GM23248 (cell line): ENCODE measurements around the gene FOSL1. TPM values are rescaled to one million over a fixed set of nuclear protein-coding genes. Genes with fewer than 3 reads are reported as not detected.
A peak's percentile ranks its signal among the peaks of the same experiment; 100 is the strongest.
"Not testable (repeated sequence)": the region's sequence is repeated elsewhere in the genome, so short reads cannot be mapped to it uniquely, and the experiment has no call there.

Experiments used
- DNase-seq: peaks from one replicate; pipeline ENCODE4 v3.0.0-alpha.2; 2015
- H2AFZ ChIP-seq: fragments of 200-600 bp; sonication (generic); 2 replicates; pipeline ENCODE4 v1.6.1; 2016; ENCODE audit warnings: antibody characterized with exemption
- H3F3A ChIP-seq: fragments of 200-600 bp; sonication (generic); 2 replicates; pipeline ENCODE4 v1.6.1; 2016; ENCODE audit warnings: mild to moderate bottlenecking, antibody characterized with exemption, mixed run types; ENCODE audit not compliant: insufficient read depth
- H3K27ac ChIP-seq: fragments of 200-600 bp; sonication (generic); 2 replicates; pipeline ENCODE4 v1.5.1; 2016; ENCODE audit warnings: mild to moderate bottlenecking
- H3K27me3 ChIP-seq: fragments of 200-600 bp; sonication (generic); replicated peaks from 2 replicates; pipeline ENCODE4 v1.6.1; 2016; ENCODE audit warnings: mild to moderate bottlenecking; ENCODE audit not compliant: insufficient read depth
- H3K36me3 ChIP-seq: fragments of 200-600 bp; sonication (generic); 2 replicates; pipeline ENCODE4 v1.6.1; 2016; ENCODE audit warnings: low read depth, mild to moderate bottlenecking
- H3K4me1 ChIP-seq: fragments of 200-600 bp; sonication (generic); 2 replicates; pipeline ENCODE4 v1.6.1; 2016; ENCODE audit warnings: mild to moderate bottlenecking; ENCODE audit not compliant: insufficient read depth
- H3K4me2 ChIP-seq: fragments of 200-600 bp; sonication (generic); one replicate; pipeline ENCODE4 v1.6.1; 2016; ENCODE audit warnings: mild to moderate bottlenecking; ENCODE audit not compliant: unreplicated experiment
- H3K4me3 ChIP-seq: fragments of 200-600 bp; sonication (generic); 2 replicates; pipeline ENCODE4 v1.5.1; 2016; ENCODE audit warnings: mild to moderate bottlenecking
- H3K79me2 ChIP-seq: fragments of 200-600 bp; sonication (generic); 2 replicates; pipeline ENCODE4 v1.6.1; 2016; ENCODE audit warnings: mild to moderate bottlenecking; ENCODE audit not compliant: insufficient read depth
- H3K9ac ChIP-seq: fragments of 200-600 bp; sonication (generic); 2 replicates; pipeline ENCODE4 v1.6.1; 2016; ENCODE audit warnings: mild to moderate bottlenecking
- H3K9me2 ChIP-seq: fragments of 200-600 bp; sonication (generic); 2 replicates; pipeline ENCODE4 v1.6.1; 2016; ENCODE audit warnings: mixed run types, mild to moderate bottlenecking, moderate library complexity; ENCODE audit not compliant: insufficient read depth
- H3K9me3 ChIP-seq: fragments of 200-600 bp; sonication (generic); one replicate; pipeline ENCODE4 v1.6.1; 2017; ENCODE audit warnings: low read depth
- H4K20me1 ChIP-seq: fragments of 200-600 bp; sonication (generic); 2 replicates; pipeline ENCODE4 v1.6.0; 2016; ENCODE audit not compliant: insufficient read depth
- EZH2 ChIP-seq: fragments of 200-600 bp; sonication (generic); IDR thresholded peaks from 2 replicates; pipeline ENCODE4 v1.6.1; 2018; ENCODE audit warnings: antibody characterized with exemption, mild to moderate bottlenecking; ENCODE audit not compliant: insufficient read depth, poor library complexity, severe bottlenecking
- EZH2phosphoT487 ChIP-seq: fragments of 200-600 bp; sonication (generic); IDR thresholded peaks from 2 replicates; pipeline ENCODE4 v1.6.1; 2018; ENCODE audit warnings: antibody characterized with exemption, moderate library complexity, mild to moderate bottlenecking, low read depth; ENCODE audit not compliant: insufficient read depth
- WGBS, 2 experiments: methylation state at CpG; one replicate each; pipeline ENCODE4 v1.1.6; 2015 to 2017; ENCODE audit warnings: low lambda C conversion rate in 2 of 2, low coverage in 1 of 2; ENCODE audit errors: missing lambda C conversion rate in 2 of 2; 5-methylcytosine and 5-hydroxymethylcytosine counted together
- in situ Hi-C: fragments of 300-500 bp; cut with MboI; formaldehyde crosslinking; loops from 2 replicates; pipeline ENCODE4 v1.15.0; 2020
- polyA plus RNA-seq: library from polyadenylated mRNA; unstranded; fragments of >200 nt; fragmentation: Nextera tagmentation; extraction: Ambion mirVana; gene quantifications from 2 replicates; pipeline ENCODE4 v1.2.1, GENCODE V29; 2016
- total RNA-seq: library from RNA; depleted of rRNA; stranded (reverse); fragments of >200 nt; shearing (Covaris generic); gene quantifications from 2 replicates; pipeline ENCODE4 v1.2.3, GENCODE V29; 2014

The FOSL1 gene
- total and polyA plus RNA-seq, 2 experiments from 2014 or later: 88.9 to 105 TPM

DNA sequence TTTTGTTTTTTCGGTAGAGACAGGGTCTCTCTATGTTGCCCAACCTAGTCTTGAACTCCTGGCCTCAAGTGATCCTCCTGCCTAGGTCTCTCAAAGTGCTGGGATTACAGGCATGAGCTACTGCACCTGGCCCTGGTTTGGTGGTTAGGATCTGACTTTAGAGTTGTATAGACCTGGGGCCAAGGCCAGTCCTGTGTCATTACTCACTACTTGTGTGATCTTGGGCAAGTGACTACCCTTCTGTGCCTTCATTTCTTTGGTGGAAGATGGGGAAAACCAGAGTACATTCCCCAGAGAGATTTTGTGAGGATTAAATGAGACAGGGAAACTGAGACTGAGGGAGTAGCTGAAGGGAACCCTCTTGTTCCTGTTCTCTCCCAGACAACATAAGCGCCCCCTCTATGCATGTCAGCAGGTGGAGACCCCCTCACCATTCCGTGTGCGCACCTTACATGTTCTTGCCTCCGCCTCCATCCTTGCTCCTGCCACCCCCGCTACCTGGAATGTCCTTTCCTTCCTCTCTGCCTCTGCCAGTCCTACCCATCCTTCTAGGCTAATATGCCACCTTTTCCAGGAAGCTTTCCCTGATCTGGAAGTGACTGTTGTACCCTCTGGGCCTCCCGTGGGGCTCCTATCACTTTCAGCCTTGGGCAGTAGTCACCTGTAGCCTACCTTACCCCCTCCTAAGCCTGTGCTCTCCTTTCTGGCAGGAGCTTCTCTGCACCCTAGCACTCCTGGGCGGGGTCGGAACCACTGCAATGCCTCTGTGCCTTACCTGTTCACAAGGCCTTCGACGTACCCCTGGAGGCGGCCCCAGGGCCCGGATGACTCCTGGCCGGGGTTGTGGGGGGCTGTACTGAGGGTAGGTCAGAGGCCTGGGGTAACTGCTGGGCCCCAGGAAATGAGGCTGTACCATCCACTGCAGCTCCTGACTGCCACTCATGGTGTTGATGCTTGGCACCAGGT, 3.9 kb downstream of the FOSL1 start:
- peak overlapping the region; percentile 99 for H3K27ac ChIP-seq
- peaks cover 43% of the 10 kb centered on the region; the same call in 1 of the 2 replicates for H3K36me3 ChIP-seq
- peak overlapping the region; percentile 95 for H3K4me3 ChIP-seq
- in situ Hi-C loops: no loop called here
- H2AFZ ChIP-seq: no peak overlapping the region
- peaks cover 56% of the 10 kb centered on the region for H3K4me1 ChIP-seq
- peaks cover 74% of the 10 kb centered on the region for H3F3A ChIP-seq
- 87 to 95% methylated on average over 14 of the region's 14 CpGs for WGBS, 2 experiments
- TF ChIP-seq EZH2phosphoT487: no peak
- peak overlapping the region; percentile 99 for H3K9ac ChIP-seq
- H3K9me3 ChIP-seq: no peaks in the 10 kb centered on the region
- H3K79me2 ChIP-seq: peaks cover 92% of the 10 kb centered on the region
- peak overlapping the region; percentile 100 for H3K4me2 ChIP-seq
- H4K20me1 ChIP-seq: peaks cover 7% of the 10 kb centered on the region
- no peaks in the 10 kb centered on the region for H3K9me2 ChIP-seq
- H3K27me3 ChIP-seq: no peaks in the 10 kb centered on the region
- DNase-seq: peak; percentile 60

- peaks cover 43% of the 10 kb centered on the region; the same call in 1 of the 2 replicates for H3K36me3 ChIP-seq
- in situ Hi-C loops: no loop called here
- H3K4me3 ChIP-seq: peak overlapping the region; percentile 95
- peaks cover 55% of the 10 kb centered on the region for H3K4me1 ChIP-seq
- no peaks in the 10 kb centered on the region for H3K27me3 ChIP-seq
- H3K4me2 ChIP-seq: peak overlapping the region; percentile 100
- no peaks in the 10 kb centered on the region for H3K9me3 ChIP-seq
- peak; percentile 50 for DNase-seq
- no peaks in the 10 kb centered on the region for H3K9me2 ChIP-seq
- WGBS, 2 experiments: 88 to 90% methylated on average over 5 of the region's 5 CpGs
- TF ChIP-seq EZH2 (no peak), EZH2phosphoT487 (no peak)
- peaks cover 87% of the 10 kb centered on the region for H3K79me2 ChIP-seq
- peaks cover 7% of the 10 kb centered on the region for H4K20me1 ChIP-seq
- H3F3A ChIP-seq: peaks cover 67% of the 10 kb centered on the region
- peak overlapping the region; percentile 99 for H3K9ac ChIP-seq
- no peak overlapping the region for H2AFZ ChIP-seq
- H3K27ac ChIP-seq: peak overlapping the region; percentile 99
These were observed 4.7 kb downstream of the FOSL1 start for GRCh38 chr11:65895482-65895981.

DNA sequence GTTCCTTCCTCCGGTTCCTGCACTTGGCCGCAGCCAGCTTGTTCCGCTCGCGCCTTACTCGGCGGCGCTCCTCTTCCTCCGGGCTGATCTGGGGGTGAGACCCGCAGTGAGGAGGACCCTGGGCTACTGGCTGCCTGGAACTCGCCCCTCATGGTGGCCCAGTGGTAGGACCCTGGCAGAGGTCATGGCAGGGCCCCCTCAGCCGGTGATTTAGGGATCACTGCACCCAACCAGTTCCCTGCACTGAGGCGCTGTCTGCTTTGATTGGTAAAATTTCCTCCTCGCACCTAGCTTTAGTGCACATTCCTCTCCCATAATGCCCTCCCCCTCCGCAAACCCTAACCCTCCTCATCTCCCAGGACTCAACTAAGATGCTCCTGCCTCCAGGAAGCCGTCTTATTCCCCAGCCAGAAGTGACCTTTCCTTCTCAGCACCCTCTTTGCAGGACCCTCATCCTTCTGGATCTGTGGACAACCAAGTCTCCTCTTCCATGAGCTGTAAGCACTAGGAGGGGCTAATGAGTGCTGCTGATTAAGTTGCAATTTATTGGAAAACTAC, 6.1 kb downstream of the FOSL1 start:
- Histone ChIP-seq H3K4me1 (peaks cover 66% of the 10 kb centered on the region), H3K4me3 (peak overlapping the region; percentile 95), H3K4me2 (peak overlapping the region; percentile 93), H3K27me3 (no peaks in the 10 kb centered on the region), H3K36me3 (peaks cover 43% of the 10 kb centered on the region; the same call in 1 of the 2 replicates), H3K9ac (peak overlapping the region; percentile 99), H3K9me3 (no peaks in the 10 kb centered on the region), H3K79me2 (peaks cover 80% of the 10 kb centered on the region), H3F3A (peaks cover 78% of the 10 kb centered on the region), H3K27ac (peak overlapping the region; percentile 99), H2AFZ (no peak overlapping the region), H4K20me1 (peaks cover 7% of the 10 kb centered on the region), H3K9me2 (no peaks in the 10 kb centered on the region)
- TF ChIP-seq EZH2phosphoT487 (no peak), EZH2 (no peak)
- 88 to 89% methylated on average over 16 of the region's 16 CpGs for WGBS, 2 experiments
- in situ Hi-C loops: no loop called here
- no peak for DNase-seq

GRCh38 chr11:65892661-65893317, 7.4 kb downstream of the FOSL1 start:
- peaks cover 7% of the 10 kb centered on the region for H4K20me1 ChIP-seq
- H3K4me2 ChIP-seq: peak overlapping the region; percentile 93
- H3K27me3 ChIP-seq: no peaks in the 10 kb centered on the region
- H3K4me3 ChIP-seq: peak overlapping the region; percentile 95
- 50 to 55% methylated on average over 10 of the region's 10 CpGs for WGBS, 2 experiments
- H3K9me2 ChIP-seq: no peaks in the 10 kb centered on the region
- no peak for TF ChIP-seq EZH2phosphoT487
- TF ChIP-seq EZH2: no peak
- H3K9me3 ChIP-seq: no peaks in the 10 kb centered on the region
- peaks cover 68% of the 10 kb centered on the region for H3K79me2 ChIP-seq
- DNase-seq: no peak
- H3K36me3 ChIP-seq: peaks cover 36% of the 10 kb centered on the region; the same call in 1 of the 2 replicates
- peaks cover 62% of the 10 kb centered on the region for H3K4me1 ChIP-seq
- no peak overlapping the region for H2AFZ ChIP-seq
- H3K9ac ChIP-seq: peak overlapping the region; percentile 99
- H3K27ac ChIP-seq: peak overlapping the region; percentile 99
- in situ Hi-C loops: no loop called here
- peaks cover 75% of the 10 kb centered on the region for H3F3A ChIP-seq

DNA sequence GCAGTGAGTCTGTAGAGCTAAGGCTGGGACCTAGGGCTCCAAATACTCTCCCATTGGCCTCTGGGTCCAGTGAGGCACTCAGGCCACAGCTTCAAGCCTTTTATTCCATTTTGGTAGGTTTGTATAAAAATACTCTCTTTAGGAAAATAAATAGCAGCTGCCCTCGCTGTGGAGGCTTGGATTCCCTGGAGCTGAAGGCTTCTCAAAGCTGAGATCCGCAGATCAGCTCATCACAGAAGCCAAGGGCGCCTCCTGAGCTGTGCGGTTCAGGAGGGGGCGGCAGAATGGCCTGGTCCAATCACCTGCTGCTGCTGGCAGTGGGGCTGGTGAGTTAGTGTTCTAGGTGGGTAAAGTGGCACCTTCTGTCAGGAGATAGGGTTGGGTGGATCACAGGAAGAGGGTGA, 8.0 kb downstream of the FOSL1 start:
- peaks cover 32% of the 10 kb centered on the region; the same call in 1 of the 2 replicates for H3K36me3 ChIP-seq
- 66 to 67% methylated on average over 5 of the region's 5 CpGs for WGBS, 2 experiments

More for the DNA sequence above, 8.0 kb downstream of the FOSL1 start:
- H4K20me1 ChIP-seq, H3K9me2 ChIP-seq, in situ Hi-C loops, H3K27me3 ChIP-seq, H2AFZ ChIP-seq, H3K9me3 ChIP-seq: not testable (repeated sequence)
- Histone ChIP-seq H3K79me2 (peaks cover 68% of the 10 kb centered on the region), H3K4me2 (peak overlapping the region; percentile 93), H3K27ac (peak overlapping the region; percentile 99), H3K4me1 (peaks cover 62% of the 10 kb centered on the region), H3F3A (peaks cover 75% of the 10 kb centered on the region), H3K4me3 (peak overlapping the region; percentile 95), H3K9ac (peak overlapping the region; percentile 99)
- peak; percentile 48 for DNase-seq
